Measurements from ENCODE around the gene SPDYC. TPM values are rescaled to one million over a fixed set of nuclear protein-coding genes. Genes with fewer than 3 reads are reported as not detected.

SPDYC gene
- total RNA-seq, 2 donors from 2014 or later, result not detected

- Histone ChIP-seq H3K27ac (no peak overlapping the region), H3K4me1 (replicated peaks) (no peaks in the 10 kb centered on the region), H3K36me3 (peaks cover 11 to 46% of the 10 kb centered on the region in 2 donors), H3K4me3 (no peak overlapping the region), H3K27me3 (replicated peaks; ENCODE audit: insufficient read depth) (no peaks in the 10 kb centered on the region), H3K9me3 (no peaks in the 10 kb centered on the region)
- no peak for DNase-seq (ENCODE audit: low spot score)
- TF ChIP-seq CTCF (IDR thresholded peaks at IDR 0.05) (no peak), POLR2AphosphoS5 (IDR thresholded peaks at IDR 0.05) (no peak), POLR2A (IDR thresholded peaks at IDR 0.05) (no peak)
- WGBS, result 92% methylated on average over 20 of the region's 20 CpGs
- intact Hi-C loops (cut with DNase I), result no loop called here
These were observed 39.8 kb downstream of the SPDYC start for GRCh38 chr11:65209711-65210360.

GRCh38 chr11:65210361-65210731 is 40.3 kb downstream of the SPDYC start:
- WGBS, result 82% methylated on average over 14 of the region's 14 CpGs
- TF ChIP-seq CTCF (IDR thresholded peaks at IDR 0.05), result no peak
- no peak for TF ChIP-seq POLR2AphosphoS5 (IDR thresholded peaks at IDR 0.05)
- TF ChIP-seq POLR2A (IDR thresholded peaks at IDR 0.05), result no peak
- Histone ChIP-seq H3K27me3 (replicated peaks; ENCODE audit: insufficient read depth) (no peaks in the 10 kb centered on the region), H3K4me3 (no peak overlapping the region), H3K4me1 (replicated peaks) (no peaks in the 10 kb centered on the region), H3K27ac (no peak overlapping the region), H3K36me3 (peaks cover 11 to 46% of the 10 kb centered on the region in 2 donors), H3K9me3 (no peaks in the 10 kb centered on the region)
- no peak for DNase-seq (ENCODE audit: low spot score)
- intact Hi-C loops (cut with DNase I), result no loop called here

GRCh38 chr11:65210748-65211147 is 40.7 kb downstream of the SPDYC start:
- intact Hi-C loops (cut with DNase I), result no loop called here
- TF ChIP-seq CTCF (IDR thresholded peaks at IDR 0.05) (no peak), POLR2AphosphoS5 (IDR thresholded peaks at IDR 0.05) (no peak), POLR2A (IDR thresholded peaks at IDR 0.05) (no peak)
- 86% methylated on average over 4 of the region's 4 CpGs for WGBS
- Histone ChIP-seq H3K4me1 (replicated peaks) (no peaks in the 10 kb centered on the region), H3K9me3 (no peaks in the 10 kb centered on the region), H3K27me3 (replicated peaks; ENCODE audit: insufficient read depth) (no peaks in the 10 kb centered on the region), H3K4me3 (no peak overlapping the region), H3K36me3 (peaks cover 10 to 42% of the 10 kb centered on the region in 2 donors), H3K27ac (no peak overlapping the region)
- DNase-seq (ENCODE audit: low spot score), result no peak

- Histone ChIP-seq H3K9me3 (no peaks in the 10 kb centered on the region), H3K27me3 (replicated peaks; ENCODE audit: insufficient read depth) (no peaks in the 10 kb centered on the region), H3K4me3 (no peak overlapping the region), H3K27ac (no peak overlapping the region), H3K36me3 (peaks cover 4 to 34% of the 10 kb centered on the region in 2 donors), H3K4me1 (replicated peaks) (no peaks in the 10 kb centered on the region)
- DNase-seq (ENCODE audit: low spot score), result no peak
- 64% methylated on average over 29 of the region's 29 CpGs for WGBS
- TF ChIP-seq CTCF (IDR thresholded peaks at IDR 0.05) (no peak), POLR2AphosphoS5 (IDR thresholded peaks at IDR 0.05) (no peak), POLR2A (IDR thresholded peaks at IDR 0.05) (no peak)
- intact Hi-C loops (cut with DNase I), result no loop called here
These were observed 41.5 kb downstream of the SPDYC start for GRCh38 chr11:65211293-65212105.
